AG04449 (cell line): ENCODE results near the gene FCHSD2.

Experiments
- CTCF ChIA-PET: fragments of 350-600 bp; formaldehyde crosslinking; extraction: SDS; loops from one replicate; lab custom pipeline; 2021; ENCODE audit warnings: antibody characterized with exemption; lab: Yijun Ruan, JAX
- POLR2A ChIA-PET: fragments of 400-600, 350-600 bp; formaldehyde crosslinking; extraction: SDS; loops from one replicate; lab custom pipeline; 2020; ENCODE audit warnings: antibody characterized with exemption, inconsistent platforms; lab: Yijun Ruan, JAX
- DNase-seq: peaks from one replicate; pipeline ENCODE4 v3.0.0-alpha.2; 2010; ENCODE audit warnings: low read depth, low spot score
- H3K4me3 ChIP-seq: 2 replicates; pipeline ENCODE4 v1.5.1; 2011; ENCODE audit warnings: low read depth, mild to moderate bottlenecking, control low read depth, low read length
- CTCF ChIP-seq: IDR thresholded peaks from one replicate; pipeline ENCODE4 v1.5.1; 2011; ENCODE audit warnings: mild to moderate bottlenecking, moderate library complexity, low read length, control low read depth, inconsistent platforms; ENCODE audit not compliant: insufficient read depth; ENCODE audit errors: missing control alignments

The FCHSD2 gene

GRCh38 chr11:72787216-72788104, 354.7 kb downstream of the FCHSD2 start:
- POLR2A ChIA-PET, result interaction anchor here (0.6 kb wide), 1 partner anchor 56 kb away, joined by 4 read pairs; no protein-coding TSS in a partner anchor

More at GRCh38 chr11:72787216-72788104, 354.7 kb downstream of the FCHSD2 start:
- no peak for DNase-seq
- CTCF ChIA-PET, result interaction anchor here (1.2 to 1.3 kb wide), 3 partner anchors 15 to 62 kb away, joined by 3 to 6 read pairs (median 4); no protein-coding TSS in a partner anchor
- no peak for TF ChIP-seq CTCF
- no peak overlapping the region for H3K4me3 ChIP-seq
